ENCODE measurements around the gene DBI. TPM values are rescaled to one million over a fixed set of nuclear protein-coding genes. Genes with fewer than 3 reads are reported as not detected.
A peak's percentile ranks its signal among the peaks of the same experiment; 100 is the strongest.

DBI gene
- total and polyA plus RNA-seq, 2 experiments from 2014 or later, result 272 to 755 TPM

- Histone ChIP-seq H3K36me3 (replicated peaks; ENCODE audit: insufficient read depth, low read depth) (no peaks in the 10 kb centered on the region), H4K20me1 (ENCODE audit: insufficient read depth, poor library complexity, severe bottlenecking) (no peaks in the 10 kb centered on the region), H3K4me1 (ENCODE audit: insufficient read depth) (no peaks in the 10 kb centered on the region), H3K9me3 (ENCODE audit: low read depth) (no peaks in the 10 kb centered on the region), H3K4me3 (no peak overlapping the region), H3K27ac (no peak overlapping the region), H3K27me3 (no peaks in the 10 kb centered on the region), H3K9me2 (replicated peaks; ENCODE audit: insufficient read depth) (no peaks in the 10 kb centered on the region), H2AFZ (no peak overlapping the region), H3K79me2 (no peaks in the 10 kb centered on the region), H3K4me2 (no peak overlapping the region)
- 86% methylated on average over 2 of the region's 2 CpGs for WGBS (ENCODE audit: low lambda C conversion rate, missing lambda C conversion rate)
- TF ChIP-seq EZH2phosphoT487 (IDR thresholded peaks at IDR 0.05; ENCODE audit: low read depth, severe bottlenecking, unreplicated experiment), result no peak
- TF ChIP-seq, protein P1, sequence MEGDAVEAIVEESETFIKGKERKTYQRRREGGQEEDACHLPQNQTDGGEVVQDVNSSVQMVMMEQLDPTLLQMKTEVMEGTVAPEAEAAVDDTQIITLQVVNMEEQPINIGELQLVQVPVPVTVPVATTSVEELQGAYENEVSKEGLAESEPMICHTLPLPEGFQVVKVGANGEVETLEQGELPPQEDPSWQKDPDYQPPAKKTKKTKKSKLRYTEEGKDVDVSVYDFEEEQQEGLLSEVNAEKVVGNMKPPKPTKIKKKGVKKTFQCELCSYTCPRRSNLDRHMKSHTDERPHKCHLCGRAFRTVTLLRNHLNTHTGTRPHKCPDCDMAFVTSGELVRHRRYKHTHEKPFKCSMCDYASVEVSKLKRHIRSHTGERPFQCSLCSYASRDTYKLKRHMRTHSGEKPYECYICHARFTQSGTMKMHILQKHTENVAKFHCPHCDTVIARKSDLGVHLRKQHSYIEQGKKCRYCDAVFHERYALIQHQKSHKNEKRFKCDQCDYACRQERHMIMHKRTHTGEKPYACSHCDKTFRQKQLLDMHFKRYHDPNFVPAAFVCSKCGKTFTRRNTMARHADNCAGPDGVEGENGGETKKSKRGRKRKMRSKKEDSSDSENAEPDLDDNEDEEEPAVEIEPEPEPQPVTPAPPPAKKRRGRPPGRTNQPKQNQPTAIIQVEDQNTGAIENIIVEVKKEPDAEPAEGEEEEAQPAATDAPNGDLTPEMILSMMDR (IDR thresholded peaks at IDR 0.05; ENCODE audit: poor library complexity), result no peak
- no peak for TF ChIP-seq EZH2 (IDR thresholded peaks at IDR 0.05; ENCODE audit: borderline replicate concordance)
- DNase-seq (ENCODE audit: low spot score), result no peak
Observed at GRCh38 chr2:119341684-119342083, 25.1 kb upstream of the DBI start.

DNA sequence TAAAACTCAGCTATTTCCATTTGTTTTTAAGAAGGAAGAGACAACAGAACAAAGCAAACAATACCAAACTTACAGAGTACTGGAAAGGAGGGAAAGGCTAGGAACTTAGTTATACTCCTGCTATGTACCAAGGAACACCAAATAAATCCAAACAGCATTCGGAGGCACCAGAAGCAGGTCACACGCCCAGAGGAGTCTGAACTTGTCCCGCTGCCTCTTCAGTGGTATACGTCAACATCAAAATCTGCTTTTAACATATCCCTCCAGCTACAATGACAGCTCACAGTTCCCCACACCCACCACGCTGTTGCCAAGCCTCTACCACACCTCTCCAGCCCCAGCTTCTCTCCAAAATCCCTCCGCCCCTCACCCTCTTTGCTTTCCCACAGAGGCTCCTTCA, 17.5 kb upstream of the DBI start:
- no peak overlapping the region for H2AFZ ChIP-seq
- no peak overlapping the region for H3K27ac ChIP-seq
- no peak overlapping the region for H3K4me2 ChIP-seq
- H3K4me1 ChIP-seq (ENCODE audit: insufficient read depth), result no peaks in the 10 kb centered on the region
- H3K36me3 ChIP-seq (replicated peaks; ENCODE audit: insufficient read depth, low read depth), result no peaks in the 10 kb centered on the region
- H3K79me2 ChIP-seq, result no peaks in the 10 kb centered on the region
- TF ChIP-seq EZH2phosphoT487 (IDR thresholded peaks at IDR 0.05; ENCODE audit: low read depth, severe bottlenecking, unreplicated experiment) (no peak), EZH2 (IDR thresholded peaks at IDR 0.05; ENCODE audit: borderline replicate concordance) (no peak)
- TF ChIP-seq, protein P1 (IDR thresholded peaks at IDR 0.05; ENCODE audit: poor library complexity), result no peak
- no peaks in the 10 kb centered on the region for H3K27me3 ChIP-seq
- H3K9me3 ChIP-seq (ENCODE audit: low read depth), result no peaks in the 10 kb centered on the region
- no peaks in the 10 kb centered on the region for H3K9me2 ChIP-seq (replicated peaks; ENCODE audit: insufficient read depth)
- 72% methylated on average over 6 of the region's 6 CpGs for WGBS (ENCODE audit: low lambda C conversion rate, missing lambda C conversion rate)
- H3K4me3 ChIP-seq, result no peak overlapping the region
- DNase-seq (ENCODE audit: low spot score), result no peak
- H4K20me1 ChIP-seq (ENCODE audit: insufficient read depth, poor library complexity, severe bottlenecking), result no peaks in the 10 kb centered on the region

DNA sequence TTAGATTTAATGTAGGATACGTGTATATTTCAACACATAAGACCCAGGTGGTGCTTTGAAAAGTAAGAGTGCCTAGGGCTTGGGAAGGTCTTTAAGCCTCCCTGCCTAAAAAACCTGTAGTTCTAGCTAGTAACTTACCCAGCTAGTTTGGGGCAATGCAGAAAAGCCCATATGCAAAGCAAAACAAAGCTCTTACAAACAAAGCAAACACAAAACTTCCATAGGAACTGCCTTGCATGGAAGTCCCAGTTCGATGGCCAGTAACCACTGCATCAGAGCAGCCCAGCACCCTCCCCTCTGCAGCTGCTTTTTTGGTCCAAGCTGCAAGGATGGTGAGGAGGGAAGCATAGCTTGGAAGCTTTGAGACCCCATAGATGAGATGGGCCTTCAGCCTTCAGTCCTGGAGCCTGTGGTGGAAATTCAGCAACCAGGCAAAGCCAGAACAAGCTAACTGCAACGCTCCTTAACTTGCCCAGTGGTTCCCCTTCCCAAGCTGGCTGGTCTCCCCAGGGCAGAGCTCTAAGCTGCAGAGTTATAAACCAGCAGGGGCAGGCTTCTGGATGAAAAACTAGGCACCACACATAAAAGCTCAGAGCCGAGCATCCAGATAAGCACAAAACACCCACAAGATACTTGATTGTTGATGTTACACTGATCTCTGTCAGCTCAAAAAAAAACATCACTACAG, 16.3 kb upstream of the DBI start:
- H3K36me3 ChIP-seq (replicated peaks; ENCODE audit: insufficient read depth, low read depth), result no peaks in the 10 kb centered on the region
- H4K20me1 ChIP-seq (ENCODE audit: insufficient read depth, poor library complexity, severe bottlenecking), result no peaks in the 10 kb centered on the region
- no peak overlapping the region for H3K27ac ChIP-seq
- no peak overlapping the region for H2AFZ ChIP-seq
- H3K79me2 ChIP-seq, result no peaks in the 10 kb centered on the region
- H3K4me1 ChIP-seq (ENCODE audit: insufficient read depth), result no peaks in the 10 kb centered on the region
- H3K9me2 ChIP-seq (replicated peaks; ENCODE audit: insufficient read depth), result no peaks in the 10 kb centered on the region
- H3K4me2 ChIP-seq, result no peak overlapping the region
- no peak for DNase-seq (ENCODE audit: low spot score)
- WGBS (ENCODE audit: low lambda C conversion rate, missing lambda C conversion rate), result 42% methylated on average over 4 of the region's 4 CpGs
- H3K27me3 ChIP-seq, result no peaks in the 10 kb centered on the region
- H3K4me3 ChIP-seq, result no peak overlapping the region
- TF ChIP-seq, protein P1 (IDR thresholded peaks at IDR 0.05; ENCODE audit: poor library complexity), result peak; percentile 18
- no peak for TF ChIP-seq EZH2 (IDR thresholded peaks at IDR 0.05; ENCODE audit: borderline replicate concordance)
- H3K9me3 ChIP-seq (ENCODE audit: low read depth), result no peaks in the 10 kb centered on the region
